Thoracic aorta (tissue), 2 donors: ENCODE measurements around the gene TTC22. TPM values are rescaled to one million over a fixed set of nuclear protein-coding genes. Genes with fewer than 3 reads are reported as not detected.

Experiments
- ATAC-seq: fragments of 150-250 bp; one replicate; pipeline ENCODE4 v1.8.0; 2017; ENCODE audit warnings: low read depth; ENCODE audit not compliant: insufficient number of reproducible peaks, low FRiP score
- DNase-seq: peaks from one replicate; pipeline ENCODE4 v3.0.0-alpha.2; 2020; ENCODE audit warnings: low spot score
- H3K27ac ChIP-seq, 2 donors: fragments of 200-600 bp; sonication (generic); 1 replicate in 1 of 2; 2 replicates in 1 of 2; pipeline ENCODE4 v1.5.1; 2016; ENCODE audit warnings: mild to moderate bottlenecking in 2 of 2, moderate library complexity in 2 of 2
- H3K27me3 ChIP-seq: fragments of 200-600 bp; sonication (generic); replicated peaks from 2 replicates; pipeline ENCODE4 v1.6.0; 2016; ENCODE audit warnings: mild to moderate bottlenecking; ENCODE audit not compliant: insufficient read depth
- H3K36me3 ChIP-seq: fragments of 200-600 bp; sonication (generic); one replicate; pipeline ENCODE4 v1.5.1; 2016
- H3K4me1 ChIP-seq, 2 donors: fragments of 200-600 bp; sonication (generic); 1 replicate in 1 of 2; 2 replicates in 1 of 2; pipeline versions ENCODE4 v1.5.1 to v1.6.0; 2016; ENCODE audit warnings: low read depth in 2 of 2, mild to moderate bottlenecking in 1 of 2; ENCODE audit not compliant: control insufficient read depth in 1 of 2
- H3K4me3 ChIP-seq: fragments of 200-600 bp; sonication (generic); 2 replicates; pipeline ENCODE4 v1.5.1; 2016; ENCODE audit warnings: mild to moderate bottlenecking
- H3K9me3 ChIP-seq: fragments of 200-600 bp; sonication (generic); 2 replicates; pipeline ENCODE4 v1.5.1; 2016
- total RNA-seq, 2 donors: library from RNA; depleted of rRNA; stranded (reverse); fragments of >200 nt; gene quantifications; one replicate each; pipeline versions ENCODE4 v1.1.0 to v1.2.3, GENCODE V29; 2016
- TF ChIP-seq, protein P1 (sequence below): fragments of 200-600 bp; sonication (generic); IDR thresholded peaks from one replicate; pipeline ENCODE4 v1.5.1; 2019; ENCODE audit warnings: antibody characterized with exemption

TTC22 gene
- total RNA-seq, 2 donors from 2014 or later = 0.63 TPM; not detected in 1

DNA sequence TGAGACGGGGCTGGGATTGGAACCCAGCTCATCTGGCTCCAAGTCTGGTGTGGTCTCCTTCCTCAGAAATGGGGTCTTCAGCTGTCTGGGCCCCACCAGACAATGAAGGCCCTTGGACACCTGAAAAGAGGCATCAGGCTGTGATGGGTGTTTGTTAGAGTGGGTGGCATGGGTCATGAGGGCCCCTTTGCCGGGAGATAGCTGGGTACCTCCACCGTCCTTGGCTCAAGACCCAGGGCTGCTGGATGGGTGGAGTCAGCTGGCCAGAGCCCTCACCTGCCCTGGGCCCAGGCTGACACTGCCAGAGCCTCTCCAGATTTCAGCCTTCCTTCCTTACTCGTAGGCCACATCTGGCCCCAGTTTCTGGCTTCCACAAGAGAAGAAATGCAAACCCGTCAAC lies 13.4 kb upstream of the TTC22 start:
- H3K27ac ChIP-seq = no peak overlapping the region
- ATAC-seq = no peak
- TF ChIP-seq, protein P1, sequence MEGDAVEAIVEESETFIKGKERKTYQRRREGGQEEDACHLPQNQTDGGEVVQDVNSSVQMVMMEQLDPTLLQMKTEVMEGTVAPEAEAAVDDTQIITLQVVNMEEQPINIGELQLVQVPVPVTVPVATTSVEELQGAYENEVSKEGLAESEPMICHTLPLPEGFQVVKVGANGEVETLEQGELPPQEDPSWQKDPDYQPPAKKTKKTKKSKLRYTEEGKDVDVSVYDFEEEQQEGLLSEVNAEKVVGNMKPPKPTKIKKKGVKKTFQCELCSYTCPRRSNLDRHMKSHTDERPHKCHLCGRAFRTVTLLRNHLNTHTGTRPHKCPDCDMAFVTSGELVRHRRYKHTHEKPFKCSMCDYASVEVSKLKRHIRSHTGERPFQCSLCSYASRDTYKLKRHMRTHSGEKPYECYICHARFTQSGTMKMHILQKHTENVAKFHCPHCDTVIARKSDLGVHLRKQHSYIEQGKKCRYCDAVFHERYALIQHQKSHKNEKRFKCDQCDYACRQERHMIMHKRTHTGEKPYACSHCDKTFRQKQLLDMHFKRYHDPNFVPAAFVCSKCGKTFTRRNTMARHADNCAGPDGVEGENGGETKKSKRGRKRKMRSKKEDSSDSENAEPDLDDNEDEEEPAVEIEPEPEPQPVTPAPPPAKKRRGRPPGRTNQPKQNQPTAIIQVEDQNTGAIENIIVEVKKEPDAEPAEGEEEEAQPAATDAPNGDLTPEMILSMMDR = no peak
- H3K4me3 ChIP-seq = no peak overlapping the region
- no peaks in the 10 kb centered on the region for H3K4me1 ChIP-seq
- no peaks in the 10 kb centered on the region for H3K9me3 ChIP-seq
- H3K36me3 ChIP-seq = no peaks in the 10 kb centered on the region
- no peak for DNase-seq
- no peaks in the 10 kb centered on the region for H3K27me3 ChIP-seq

- TF ChIP-seq, protein P1 = no peak
- H3K9me3 ChIP-seq = no peaks in the 10 kb centered on the region
- ATAC-seq = no peak
- no peak overlapping the region for H3K4me3 ChIP-seq
- no peaks in the 10 kb centered on the region for H3K27me3 ChIP-seq
- H3K4me1 ChIP-seq = no peaks in the 10 kb centered on the region
- no peak for DNase-seq
- no peak overlapping the region for H3K27ac ChIP-seq
- no peaks in the 10 kb centered on the region for H3K36me3 ChIP-seq
Measured at GRCh38 chr1:54814126-54814498, 13.0 kb upstream of the TTC22 start.

DNA sequence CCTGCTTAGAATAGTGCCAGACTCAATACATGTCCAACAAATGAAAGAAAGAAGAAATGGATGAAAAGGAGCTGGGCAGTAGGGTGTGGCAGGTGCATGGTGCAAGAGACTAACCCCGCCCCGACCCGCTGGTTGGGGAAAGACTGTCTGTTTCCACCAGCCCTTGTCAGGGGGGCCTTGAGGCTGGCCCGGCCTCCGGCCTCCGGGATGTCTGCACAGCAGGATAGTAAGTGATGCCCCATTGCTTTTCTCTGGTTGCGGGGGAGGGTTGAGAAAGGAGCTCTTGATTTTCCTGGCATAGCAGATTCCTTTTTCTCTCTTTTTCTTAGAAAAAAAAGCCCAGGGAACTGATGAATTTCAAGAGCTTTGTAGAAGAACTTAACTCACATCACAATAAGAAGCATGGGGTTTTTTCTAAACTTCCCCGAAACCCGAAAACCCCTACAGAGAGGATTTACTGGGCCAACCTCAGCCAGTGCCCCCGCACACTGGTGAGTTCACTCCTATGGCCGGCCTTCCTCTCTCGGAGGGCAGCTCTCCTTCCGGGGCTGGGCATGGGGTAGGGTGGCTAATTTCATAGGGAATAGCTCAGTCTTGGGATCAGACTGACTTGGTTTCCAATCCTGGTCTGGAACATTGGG lies 12.5 kb upstream of the TTC22 start:
- no peaks in the 10 kb centered on the region for H3K27me3 ChIP-seq
- no peak overlapping the region for H3K4me3 ChIP-seq
- H3K4me1 ChIP-seq = no peaks in the 10 kb centered on the region
- TF ChIP-seq, protein P1 = no peak
- no peak overlapping the region for H3K27ac ChIP-seq
- ATAC-seq (no peak), DNase-seq (no peak)
- no peaks in the 10 kb centered on the region for H3K36me3 ChIP-seq
- H3K9me3 ChIP-seq = no peaks in the 10 kb centered on the region

GRCh38 chr1:54812801-54813484 lies 11.8 kb upstream of the TTC22 start:
- Histone ChIP-seq H3K4me3 (no peak overlapping the region), H3K27me3 (no peaks in the 10 kb centered on the region), H3K9me3 (no peaks in the 10 kb centered on the region), H3K27ac (no peak overlapping the region), H3K4me1 (no peaks in the 10 kb centered on the region), H3K36me3 (no peaks in the 10 kb centered on the region)
- DNase-seq (no peak), ATAC-seq (no peak)
- TF ChIP-seq, protein P1 = no peak

- H3K4me3 ChIP-seq = no peak overlapping the region
- no peak for DNase-seq
Measured at GRCh38 chr1:54811739-54812655, 10.9 kb upstream of the TTC22 start.

More at GRCh38 chr1:54811739-54812655, 10.9 kb upstream of the TTC22 start:
- TF ChIP-seq, protein P1 = no peak
- H3K36me3 ChIP-seq = no peaks in the 10 kb centered on the region
- H3K9me3 ChIP-seq = no peaks in the 10 kb centered on the region
- no peak for ATAC-seq
- H3K27me3 ChIP-seq = no peaks in the 10 kb centered on the region
- H3K4me1 ChIP-seq = no peaks in the 10 kb centered on the region
- no peak overlapping the region for H3K27ac ChIP-seq
